HG02588 (cell line): ENCODE measurements around the gene ZSWIM6.

Experiments used
- ATAC-seq: cut with Tn5 transposase; IDR thresholded peaks from one replicate; pipeline ENCODE4 v1.9.1; 2021; ENCODE audit warnings: mild to moderate bottlenecking, moderate library complexity; ENCODE audit not compliant: unreplicated experiment

Gene ZSWIM6

DNA sequence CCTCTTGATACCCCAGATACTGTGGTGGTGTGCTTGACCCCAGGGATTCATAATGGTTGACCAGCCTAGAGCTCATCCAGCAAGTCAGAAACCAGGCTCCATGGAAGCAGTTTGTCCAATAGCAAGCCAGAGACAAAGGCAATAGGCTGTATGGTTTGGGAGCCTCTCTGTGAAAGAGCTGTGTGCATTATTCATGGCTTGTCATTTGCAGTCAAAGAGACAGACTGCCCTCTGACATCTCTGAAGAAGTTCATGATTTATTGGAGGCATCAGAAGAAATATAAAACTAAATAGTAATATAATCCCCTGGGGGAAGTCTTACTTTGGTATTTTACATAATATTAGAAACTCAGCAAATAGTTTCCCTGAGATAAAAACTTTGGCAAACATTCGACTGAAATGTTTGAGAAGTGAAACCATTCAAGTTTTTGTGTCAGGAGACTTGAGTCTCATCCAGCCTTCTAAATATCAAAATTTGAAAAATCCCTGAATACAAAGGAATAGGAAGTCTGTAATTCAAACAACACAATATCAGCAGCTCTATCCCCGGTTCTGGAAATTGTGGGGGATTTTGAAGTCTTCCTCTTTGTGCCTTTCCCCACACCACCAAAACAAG lies 250.3 kb downstream of the ZSWIM6 start:
- no peak for ATAC-seq

DNA sequence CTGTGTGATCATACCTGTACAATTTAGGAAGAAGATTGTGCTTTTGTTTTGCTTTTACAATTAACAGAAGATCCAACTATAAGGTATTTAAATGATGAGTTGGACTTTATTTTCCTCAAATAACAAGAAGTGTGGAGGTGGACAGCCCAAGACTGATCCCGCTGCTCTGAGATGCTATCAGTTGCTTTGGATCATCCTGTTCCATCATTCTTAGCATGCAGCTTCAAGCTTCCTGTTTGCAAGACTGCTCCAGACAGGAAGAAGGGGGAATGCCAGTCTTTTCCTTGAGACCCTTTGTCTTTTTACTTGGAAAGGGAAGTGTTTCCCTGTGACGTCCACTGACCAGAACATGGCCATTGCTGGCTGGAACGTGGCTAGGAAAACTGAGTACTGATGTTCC lies 250.8 kb downstream of the ZSWIM6 start:
- no peak for ATAC-seq

DNA sequence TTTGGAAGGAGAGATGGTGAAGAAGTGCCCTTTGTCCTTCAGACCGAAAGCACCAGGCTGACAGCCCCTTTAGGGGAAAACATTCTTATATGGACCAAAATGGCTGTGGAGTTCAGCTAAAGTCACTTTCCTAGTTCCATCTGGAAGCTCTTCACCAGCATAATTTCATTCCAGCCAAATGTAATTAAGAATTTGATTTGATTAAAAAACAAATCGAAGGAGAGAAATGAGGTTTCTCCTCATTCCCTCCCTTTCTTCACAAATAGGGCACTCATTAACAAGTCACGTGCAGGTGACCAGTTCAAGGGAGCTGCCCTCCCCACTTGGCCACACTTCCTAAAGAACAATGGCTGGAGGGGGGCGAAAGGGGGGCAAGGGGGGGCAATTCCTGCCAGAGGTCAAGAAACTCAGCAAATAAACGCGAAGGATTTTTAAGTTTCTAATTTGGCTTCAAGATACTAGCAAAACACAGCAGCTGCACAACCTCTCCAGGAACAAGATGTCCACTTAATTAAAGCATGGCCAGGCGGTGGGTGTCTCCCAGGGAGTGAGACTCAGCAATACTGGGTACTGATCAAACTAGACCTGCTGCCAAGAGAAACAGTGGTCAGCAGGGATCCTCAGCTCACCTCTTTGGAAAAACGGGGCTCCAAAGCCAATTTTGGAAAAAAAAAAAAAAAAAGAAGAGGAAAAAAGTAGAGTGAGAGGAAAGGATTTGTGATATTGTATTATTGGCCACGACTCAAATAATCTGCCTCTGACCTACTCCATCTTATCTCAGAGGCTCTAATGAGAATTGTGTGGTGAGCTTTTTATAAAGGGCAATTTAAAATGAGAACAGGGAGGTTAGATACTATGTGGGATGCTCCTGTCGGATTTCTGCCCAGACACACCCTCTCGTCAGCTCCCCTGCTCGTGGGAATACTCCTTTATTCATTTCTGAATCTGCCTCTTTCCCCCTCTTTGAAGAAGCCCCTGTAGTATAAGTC lies 254.3 kb downstream of the ZSWIM6 start:
- ATAC-seq: no peak

DNA sequence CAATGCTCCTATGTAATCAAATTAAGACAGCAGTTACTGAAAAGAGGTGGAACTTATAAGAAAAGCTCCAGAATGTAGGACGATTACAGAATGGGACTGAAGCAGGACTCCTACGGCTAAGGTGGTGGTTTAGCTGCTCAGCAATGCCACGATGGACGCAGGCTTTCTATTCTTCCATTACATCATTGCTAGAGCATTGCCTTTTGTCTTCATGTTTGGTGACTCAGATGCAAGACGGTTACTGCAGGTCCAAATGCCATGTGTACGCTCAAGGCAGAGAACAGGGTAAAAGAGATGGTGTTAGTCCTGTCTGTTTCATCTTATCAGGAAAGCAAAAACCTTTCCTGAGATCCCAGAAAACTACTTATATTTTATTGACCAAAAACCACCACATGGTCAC lies 255.1 kb downstream of the ZSWIM6 start:
- no peak for ATAC-seq

DNA sequence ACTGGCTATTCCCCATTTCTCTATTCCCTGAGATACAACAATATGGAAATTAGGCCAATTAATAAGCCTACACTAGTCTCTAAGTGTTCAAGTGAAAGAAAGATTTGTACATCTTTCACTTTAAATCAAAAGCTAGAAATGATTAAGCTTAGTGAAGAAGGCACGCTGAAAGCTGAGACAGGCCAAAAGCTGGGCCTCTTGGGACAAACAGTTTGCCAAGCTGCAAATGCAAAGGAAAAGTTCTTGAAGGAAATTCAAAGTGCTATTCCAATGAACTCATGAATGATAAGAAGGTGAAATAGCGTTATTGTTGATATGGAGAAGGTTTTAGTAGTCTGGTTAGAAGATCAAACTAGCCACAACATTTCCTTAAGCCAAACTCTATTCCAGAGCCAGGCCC lies 256.2 kb downstream of the ZSWIM6 start:
- ATAC-seq: no peak

DNA sequence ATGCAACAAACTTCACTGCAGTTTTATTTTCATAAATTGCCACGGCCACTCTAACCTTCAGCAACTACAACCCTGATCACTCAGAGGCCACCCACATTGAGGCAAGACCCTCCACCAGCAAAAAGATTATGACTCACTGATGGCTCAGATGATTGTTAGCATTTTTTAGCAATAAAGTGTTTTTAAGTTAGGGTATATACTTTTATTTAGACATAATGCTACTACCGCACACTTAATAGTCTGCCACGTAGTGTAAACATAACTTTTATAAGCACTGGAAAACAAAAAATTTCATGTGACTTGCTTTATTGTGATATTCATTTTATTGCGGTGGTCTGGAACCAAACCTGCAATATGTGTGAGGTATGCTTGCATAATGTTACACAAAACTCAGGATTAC lies 257.9 kb downstream of the ZSWIM6 start:
- ATAC-seq: no peak

DNA sequence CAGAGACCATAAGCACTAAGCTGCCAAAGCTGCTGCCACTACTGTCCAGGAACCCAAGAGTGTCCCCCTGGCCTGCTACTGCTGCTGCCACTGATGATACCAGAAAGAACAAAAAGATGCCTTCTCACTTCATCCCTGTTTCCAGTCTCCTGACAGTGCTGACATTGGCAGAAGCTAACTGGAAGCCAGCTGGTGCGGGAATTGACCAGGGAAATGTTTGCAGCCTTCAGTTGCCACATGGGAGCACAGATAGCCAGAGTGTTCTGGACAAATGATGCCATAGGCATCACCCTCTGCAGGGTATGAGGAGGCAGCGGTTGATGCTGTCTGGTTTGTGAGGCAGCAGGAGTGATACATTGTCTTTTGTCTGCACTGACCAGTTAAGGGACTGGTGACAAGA lies 258.4 kb downstream of the ZSWIM6 start:
- no peak for ATAC-seq

DNA sequence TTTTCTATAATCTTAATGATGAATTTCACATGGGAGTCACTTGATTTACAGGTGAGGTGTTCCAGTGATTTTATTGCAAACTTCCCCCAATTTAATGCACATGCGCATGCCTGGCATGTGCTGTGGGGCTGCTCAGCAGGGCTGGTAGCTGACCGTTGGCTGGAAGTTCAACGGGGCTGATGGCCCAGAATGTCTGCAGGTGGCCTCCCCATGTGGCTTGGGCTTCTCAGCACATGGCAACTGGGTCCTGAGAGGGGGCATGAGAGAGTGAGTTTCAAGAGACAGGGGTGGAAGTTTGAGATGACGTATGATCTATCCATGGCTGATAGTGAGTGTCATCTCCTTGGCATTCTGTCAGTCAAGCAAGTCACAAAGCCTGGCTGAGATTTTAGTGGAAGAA lies 259.8 kb downstream of the ZSWIM6 start:
- no peak for ATAC-seq

DNA sequence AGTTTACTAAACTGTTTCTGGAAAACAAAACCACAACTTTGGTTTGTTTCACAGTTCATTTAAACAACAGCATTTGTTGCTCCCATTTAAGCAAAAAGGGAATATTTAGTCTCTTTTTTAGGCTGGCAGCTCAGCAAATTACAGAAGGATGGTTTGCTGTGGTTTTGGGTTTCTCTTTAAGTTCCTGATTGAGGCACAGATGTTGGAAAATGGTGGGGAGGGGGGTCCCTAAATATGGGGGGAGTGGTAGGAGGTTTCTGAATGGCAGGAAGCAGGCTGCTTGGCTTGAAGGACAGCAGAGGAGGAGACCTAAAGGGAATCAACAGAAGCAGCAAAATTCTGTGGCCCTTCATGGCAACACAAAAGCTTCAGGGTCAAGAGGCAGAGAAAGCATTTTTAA lies 263.4 kb downstream of the ZSWIM6 start:
- no peak for ATAC-seq
